Activated gamma-delta T cell treated with anti-CD3 and anti-CD28 coated beads, Interleukin-2, amount 50 U/mL, for 16 hours (primary cell): ENCODE data around the gene LTBP3.
"Not testable (repeated sequence)": the region's sequence is repeated elsewhere in the genome, so short reads cannot be mapped to it uniquely, and the experiment has no call there.

ENCODE experiments used
- DNase-seq: peaks from one replicate; pipeline ENCODE4 v3.0.0-alpha.2; 2020; ENCODE audit warnings: low read depth

Gene LTBP3

GRCh38 chr11:65535102-65535501, 23.1 kb downstream of the LTBP3 start:
- no peak for DNase-seq

DNA sequence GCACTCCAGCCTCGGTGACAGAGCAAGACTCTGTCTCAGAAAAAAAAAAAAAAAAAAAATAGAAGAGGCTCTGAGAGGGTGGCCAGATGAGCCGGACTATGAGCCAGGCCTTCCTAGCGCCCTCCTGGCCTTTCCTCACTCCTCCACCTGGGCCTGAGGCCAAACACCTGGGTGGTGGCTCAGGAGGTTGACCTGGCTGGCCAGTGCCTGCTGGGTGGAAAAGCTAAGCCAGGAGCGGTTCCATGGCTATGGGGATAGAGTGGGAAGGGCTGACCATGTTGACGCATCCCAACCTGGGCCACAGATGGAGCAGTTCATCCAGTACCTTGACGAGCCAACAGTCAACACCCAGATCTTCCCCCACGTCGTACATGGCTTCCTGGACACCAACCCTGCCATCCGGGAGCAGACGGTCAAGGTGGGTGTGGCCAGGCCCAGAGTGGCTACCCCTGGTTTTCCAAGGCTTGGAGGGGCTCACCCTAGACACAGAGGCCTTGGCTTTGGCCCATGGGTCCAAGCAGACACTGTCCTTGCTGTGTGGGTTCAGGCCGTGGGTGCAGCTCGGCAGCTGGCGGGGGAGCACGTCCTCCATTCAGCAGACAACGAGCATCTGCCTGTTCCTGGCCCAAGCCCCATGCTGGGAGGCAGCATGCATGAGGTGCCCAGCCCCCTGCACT, 25.6 kb downstream of the LTBP3 start:
- no peak for DNase-seq

DNA sequence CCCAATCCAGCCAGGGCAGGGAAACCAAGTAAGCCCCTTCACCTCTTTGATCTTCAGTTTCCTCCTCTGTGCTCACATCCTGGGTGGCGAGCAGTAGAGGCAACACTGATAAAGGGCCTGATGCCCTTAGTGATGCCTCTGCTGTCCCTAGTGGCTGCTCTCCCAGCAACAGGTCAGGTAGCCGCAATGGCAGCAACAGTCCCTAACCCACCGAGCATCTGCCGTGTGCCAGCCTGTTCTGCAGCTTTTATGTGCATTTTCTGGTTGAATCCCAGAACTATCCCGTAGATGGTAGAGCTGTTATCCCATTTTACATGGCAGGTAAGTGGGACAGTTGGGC, 28.0 kb downstream of the LTBP3 start:
- DNase-seq, result no peak

- no peak for DNase-seq
These were observed 28.5 kb downstream of the LTBP3 start for GRCh38 chr11:65529475-65530156.

DNA sequence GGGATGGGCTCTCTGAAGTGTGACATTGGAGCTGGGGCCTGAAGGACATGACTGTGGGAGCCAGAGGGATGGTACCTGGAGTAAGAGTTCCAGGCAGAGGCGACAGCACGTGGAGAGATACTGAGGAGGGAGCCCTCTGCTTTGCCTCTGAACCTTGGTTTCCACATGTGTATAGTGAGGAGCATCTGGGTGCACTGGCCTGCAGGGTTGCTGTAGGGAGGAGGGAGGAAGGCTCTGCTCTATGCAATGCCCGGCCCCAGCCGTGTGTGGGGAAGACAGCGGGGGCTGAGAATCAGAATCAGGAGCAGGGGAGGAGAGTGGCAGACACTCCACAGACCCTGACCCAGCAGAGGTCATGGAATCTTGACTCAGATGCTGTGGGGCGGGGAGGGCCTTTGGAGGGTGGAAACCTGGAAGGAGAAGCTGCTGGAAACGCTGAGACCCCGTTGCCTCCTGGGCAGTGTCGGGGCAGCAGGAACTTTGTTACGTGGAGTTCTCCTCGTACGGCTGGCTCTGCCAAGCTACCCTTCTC, 29.3 kb downstream of the LTBP3 start:
- DNase-seq, result no peak

GRCh38 chr11:65526744-65527143, 31.4 kb downstream of the LTBP3 start:
- DNase-seq, result no peak

- DNase-seq, result no peak
These were observed 32.3 kb downstream of the LTBP3 start for GRCh38 chr11:65525546-65526480.

DNA sequence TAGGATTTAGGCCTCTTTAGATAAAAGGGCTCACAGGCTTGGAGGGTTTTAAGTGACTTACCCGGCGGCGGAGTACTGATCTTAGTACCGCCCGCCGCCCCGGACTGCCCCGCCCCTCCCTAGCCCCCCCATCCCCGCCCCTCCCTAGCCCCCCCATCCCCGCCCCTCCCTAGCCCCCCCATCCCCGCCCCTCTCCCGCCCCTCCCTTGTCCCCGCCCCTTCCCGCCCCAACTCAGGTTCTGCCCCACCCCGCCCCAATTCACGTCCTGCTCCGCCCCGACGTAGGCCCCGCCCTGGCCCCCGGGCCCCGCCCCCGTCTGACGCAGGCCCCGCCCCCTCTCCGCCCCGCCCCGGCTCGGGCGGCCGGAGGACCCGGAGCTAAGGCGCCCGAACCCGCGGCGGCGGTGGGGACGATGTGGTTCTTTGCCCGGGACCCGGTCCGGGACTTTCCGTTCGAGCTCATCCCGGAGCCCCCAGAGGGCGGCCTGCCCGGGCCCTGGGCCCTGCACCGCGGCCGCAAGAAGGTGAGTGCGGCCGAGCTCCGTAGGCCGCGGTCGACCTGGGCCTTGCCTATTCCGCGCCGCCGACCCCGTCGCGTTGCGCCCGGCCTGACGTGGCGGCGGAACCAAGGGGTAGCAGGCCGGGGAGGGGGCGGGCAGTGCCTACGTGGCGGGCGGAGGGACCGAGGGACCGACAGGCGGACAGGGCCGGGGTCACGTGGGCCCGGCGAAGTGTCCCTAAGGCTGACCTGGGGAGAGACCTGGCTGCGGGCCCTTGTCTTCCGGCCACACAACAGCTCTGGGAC, 33.2 kb downstream of the LTBP3 start, which contains the start of gene SCYL1:
Gene SCYL1 (plus strand): TSS at position 343 of the 805 bp plus-strand sequence. CDS start 71 bp downstream, at position 414.
- peak; percentile 74 for DNase-seq

DNA sequence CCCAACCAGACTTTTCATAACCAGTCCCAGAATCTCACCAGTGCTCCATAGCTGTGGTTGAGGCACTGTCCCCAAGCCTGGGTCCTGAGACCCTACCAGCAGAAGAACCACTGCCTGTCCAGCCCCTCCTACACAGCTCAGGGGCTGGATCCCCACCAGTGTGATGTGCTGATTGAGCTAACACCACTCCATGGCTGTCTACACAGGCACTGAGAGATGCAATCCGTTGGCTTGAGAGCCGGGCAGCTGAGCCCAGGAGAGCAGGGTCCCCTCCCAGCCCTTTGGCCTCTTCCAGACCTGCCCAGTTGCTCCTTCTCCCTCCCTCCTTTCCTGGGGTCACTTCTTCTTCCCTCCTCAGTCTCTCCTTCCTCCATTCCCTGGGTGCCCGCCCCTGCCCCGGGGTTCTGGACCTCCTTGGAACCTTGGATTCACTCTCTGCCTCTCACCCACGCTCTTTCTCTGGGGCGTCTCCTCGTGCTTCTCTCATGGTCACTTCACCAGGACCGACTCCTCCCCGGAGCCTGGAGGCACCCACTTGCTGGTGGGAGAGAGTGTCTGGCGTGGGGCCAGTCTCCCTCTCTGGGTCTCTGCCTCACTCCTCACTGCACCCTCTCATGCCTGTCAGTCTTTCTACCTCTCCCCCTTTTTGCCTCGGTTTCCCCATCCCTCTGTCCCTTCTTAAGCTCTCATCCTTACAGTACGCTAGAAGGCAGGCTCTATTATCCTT, 34.0 kb downstream of the LTBP3 start:
- no peak for DNase-seq

DNA sequence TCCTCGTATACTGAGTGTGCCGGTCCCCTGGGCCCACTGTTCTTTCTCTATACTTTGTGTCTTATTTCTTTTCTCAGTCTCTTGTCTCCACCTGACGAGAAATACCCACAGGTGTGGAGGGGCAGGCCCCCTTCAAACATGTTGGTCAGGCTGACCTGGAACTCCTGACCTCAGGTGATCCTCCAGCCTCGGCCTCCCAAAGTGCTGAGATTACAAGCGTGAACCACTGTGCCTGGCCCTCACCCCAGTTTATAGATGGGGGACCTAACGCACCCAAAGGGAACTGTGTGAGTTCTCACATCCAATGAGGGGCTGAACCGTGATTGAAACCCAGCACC, 34.6 kb downstream of the LTBP3 start:
- not testable (repeated sequence) for DNase-seq

- DNase-seq, result not testable (repeated sequence)
These were observed 35.2 kb downstream of the LTBP3 start for GRCh38 chr11:65522718-65523630.

GRCh38 chr11:65521777-65522521, 36.2 kb downstream of the LTBP3 start:
- not testable (repeated sequence) for DNase-seq

DNA sequence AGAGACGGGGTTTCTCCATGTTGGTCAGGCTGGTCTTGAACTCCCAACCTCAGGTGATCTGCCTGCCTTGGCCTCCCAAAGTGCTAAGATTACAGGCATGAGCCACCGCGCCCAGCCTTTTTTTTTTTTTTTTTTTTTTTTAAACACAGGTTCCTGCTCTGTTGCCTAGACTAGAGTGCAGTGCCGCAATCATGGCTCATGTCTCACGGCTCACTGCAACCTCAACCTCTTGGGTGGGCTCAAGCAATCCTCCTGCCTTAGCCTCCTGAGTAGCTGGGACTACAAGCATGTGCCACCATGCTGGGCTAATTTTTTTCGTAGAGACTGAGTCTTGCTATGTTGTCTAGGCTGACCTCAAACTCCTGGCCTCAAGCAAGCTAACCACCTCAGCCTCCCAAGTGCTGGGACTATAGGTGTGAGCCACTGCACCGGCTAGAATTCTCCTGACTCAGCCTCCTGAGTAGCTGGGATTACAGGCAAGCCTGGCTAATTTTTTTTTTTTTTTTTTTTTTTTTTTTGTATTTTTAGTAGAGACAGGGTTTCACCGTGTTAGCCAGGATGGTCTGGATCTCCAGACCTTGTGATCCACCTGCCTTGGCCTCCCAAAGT, 39.1 kb downstream of the LTBP3 start:
- not testable (repeated sequence) for DNase-seq

- no peak for DNase-seq
These were observed 41.8 kb downstream of the LTBP3 start for GRCh38 chr11:65516135-65516968.

- DNase-seq, result not testable (repeated sequence)
These were observed 45.8 kb downstream of the LTBP3 start for GRCh38 chr11:65512311-65512710.

- no peak for DNase-seq
These were observed 51.2 kb downstream of the LTBP3 start for GRCh38 chr11:65506772-65507505.

- no peak for DNase-seq
These were observed 51.8 kb downstream of the LTBP3 start for GRCh38 chr11:65506290-65506771.
